H9 (cell line): ENCODE results near the gene AGK. TPM values are rescaled to one million over a fixed set of nuclear protein-coding genes. Genes with fewer than 3 reads are reported as not detected.
"Not testable (repeated sequence)": the region's sequence is repeated elsewhere in the genome, so short reads cannot be mapped to it uniquely, and the experiment has no call there.

Experiments
- DNase-seq: peaks from one replicate; pipeline ENCODE4 v3.0.0-alpha.2; 2017
- H2AFZ ChIP-seq: one replicate; pipeline ENCODE4 v1.6.1; 2013; ENCODE audit warnings: mild to moderate bottlenecking, low read length, control low read depth, moderate library complexity
- H2AK5ac ChIP-seq: 2 replicates; pipeline ENCODE4 v1.6.1; 2013; ENCODE audit warnings: low read length, control low read depth, mixed read lengths; ENCODE audit not compliant: insufficient read length
- H2BK120ac ChIP-seq: one replicate; pipeline ENCODE4 v1.6.1; 2013; ENCODE audit warnings: low read depth, mild to moderate bottlenecking, low read length, control low read depth, inconsistent platforms; ENCODE audit not compliant: poor library complexity, severe bottlenecking
- H2BK12ac ChIP-seq: 2 replicates; pipeline ENCODE4 v1.6.1; 2013; ENCODE audit warnings: low read length, control low read depth, mixed read lengths, low read depth; ENCODE audit not compliant: insufficient read length
- H2BK15ac ChIP-seq: 2 replicates; pipeline ENCODE4 v1.6.1; 2013; ENCODE audit warnings: low read depth, low read length, control low read depth
- H2BK20ac ChIP-seq: one replicate; pipeline ENCODE4 v1.6.1; 2013; ENCODE audit warnings: low read depth, mild to moderate bottlenecking, low read length, control low read depth, inconsistent platforms; ENCODE audit not compliant: poor library complexity, severe bottlenecking
- H2BK5ac ChIP-seq: 2 replicates; pipeline ENCODE4 v1.6.1; 2013; ENCODE audit warnings: low read length, control low read depth, mixed read lengths; ENCODE audit not compliant: insufficient read length
- H3K14ac ChIP-seq: 2 replicates; pipeline ENCODE4 v1.6.1; 2013; ENCODE audit warnings: low read length, control low read depth; ENCODE audit not compliant: insufficient read depth
- H3K18ac ChIP-seq: 2 replicates; pipeline ENCODE4 v1.6.1; 2013; ENCODE audit warnings: low read depth, mild to moderate bottlenecking, mixed read lengths, low read length, control low read depth; ENCODE audit not compliant: insufficient read length
- H3K23ac ChIP-seq: 2 replicates; pipeline ENCODE4 v1.6.1; 2013; ENCODE audit warnings: low read length, control low read depth, mixed read lengths, low read depth; ENCODE audit not compliant: insufficient read length
- H3K23me2 ChIP-seq: 2 replicates; pipeline ENCODE4 v1.6.1; 2013; ENCODE audit warnings: low read depth, mild to moderate bottlenecking, mixed read lengths, low read length, control low read depth; ENCODE audit not compliant: insufficient read length, poor library complexity, severe bottlenecking
- H3K27ac ChIP-seq: 2 replicates; pipeline ENCODE4 v1.5.1; 2013; ENCODE audit warnings: low read length, control low read depth, mixed read lengths, low read depth; ENCODE audit not compliant: insufficient read length
- H3K27me3 ChIP-seq: 2 replicates; pipeline ENCODE4 v1.6.1; 2013; ENCODE audit warnings: low read length, control low read depth, inconsistent platforms; ENCODE audit not compliant: insufficient read depth
- H3K4ac ChIP-seq: 2 replicates; pipeline ENCODE4 v1.6.1; 2013; ENCODE audit warnings: low read depth, mild to moderate bottlenecking, control low read depth, inconsistent platforms, low read length, moderate library complexity
- H3K4me1 ChIP-seq: 2 replicates; pipeline ENCODE4 v1.6.1; 2013; ENCODE audit warnings: low read length, control low read depth, inconsistent platforms; ENCODE audit not compliant: insufficient read depth
- H3K4me2 ChIP-seq: 2 replicates; pipeline ENCODE4 v1.6.1; 2013; ENCODE audit warnings: low read length, control low read depth, mixed read lengths; ENCODE audit not compliant: insufficient read length, insufficient read depth
- H3K56ac ChIP-seq: 2 replicates; pipeline ENCODE4 v1.6.1; 2013; ENCODE audit warnings: low read depth, mild to moderate bottlenecking, mixed read lengths, low read length, control low read depth; ENCODE audit not compliant: insufficient read length
- H3K79me1 ChIP-seq: 2 replicates; pipeline ENCODE4 v1.6.1; 2013; ENCODE audit warnings: low read depth, mild to moderate bottlenecking, moderate library complexity, low read length, control low read depth, inconsistent platforms; ENCODE audit not compliant: insufficient read depth, poor library complexity, severe bottlenecking
- H3K79me2 ChIP-seq: 2 replicates; pipeline ENCODE4 v1.6.1; 2013; ENCODE audit warnings: low read length, control low read depth, inconsistent platforms; ENCODE audit not compliant: insufficient read depth
- H3K9ac ChIP-seq: 2 replicates; pipeline ENCODE4 v1.6.1; 2013; ENCODE audit warnings: low read length, control low read depth, mixed read lengths; ENCODE audit not compliant: insufficient read length; ENCODE audit errors: extremely low read depth
- H3K9me3 ChIP-seq: one replicate; pipeline ENCODE4 v1.6.1; 2013; ENCODE audit warnings: low read depth, low read length, inconsistent platforms; ENCODE audit not compliant: control insufficient read depth
- H3T11ph ChIP-seq: one replicate; pipeline ENCODE4 v1.6.1; 2013; ENCODE audit warnings: mild to moderate bottlenecking, low read length, control low read depth, inconsistent platforms
- H4K20me1 ChIP-seq: one replicate; pipeline ENCODE4 v1.6.1; 2013; ENCODE audit not compliant: control insufficient read depth, insufficient read length, insufficient read depth
- H4K5ac ChIP-seq: 2 replicates; pipeline ENCODE4 v1.6.1; 2013; ENCODE audit warnings: low read depth, mild to moderate bottlenecking, mixed read lengths, low read length, control low read depth; ENCODE audit not compliant: insufficient read length
- H4K8ac ChIP-seq: replicated peaks from 2 replicates; pipeline ENCODE4 v1.6.1; 2013; ENCODE audit warnings: low read length, control low read depth, mixed read lengths, low read depth; ENCODE audit not compliant: insufficient read length
- H4K91ac ChIP-seq: 2 replicates; pipeline ENCODE4 v1.6.1; 2013; ENCODE audit warnings: low read depth, mild to moderate bottlenecking, moderate library complexity, mixed read lengths, low read length, control low read depth; ENCODE audit not compliant: insufficient read length
- H3K27ac Mint-ChIP-seq, 3 experiments: 2 replicates in 2 of 3; 3 replicates in 1 of 3; pipeline ENCODE4 v1.8.0; 2020 to 2021; ENCODE audit warnings: mixed read lengths in 3 of 3, mild to moderate bottlenecking in 1 of 3, moderate library complexity in 1 of 3
- H3K27me3 Mint-ChIP-seq: 2 replicates; pipeline ENCODE4 v1.8.0; 2021; ENCODE audit warnings: low read depth, mild to moderate bottlenecking, moderate library complexity, mixed read lengths
- H3K36me3 Mint-ChIP-seq, 3 experiments: 2 replicates in 2 of 3; 3 replicates in 1 of 3; pipeline ENCODE4 v1.8.0; 2020 to 2021; ENCODE audit warnings: low read depth in 3 of 3, mixed read lengths in 3 of 3; ENCODE audit not compliant: insufficient read depth in 1 of 3
- H3K4me1 Mint-ChIP-seq, 2 experiments: 2 replicates each; pipeline ENCODE4 v1.8.0; 2020; ENCODE audit warnings: mixed read lengths in 2 of 2
- H3K4me3 Mint-ChIP-seq, 2 experiments: 2 replicates in 1 of 2; 3 replicates in 1 of 2; pipeline ENCODE4 v1.8.0; 2020 to 2021; ENCODE audit warnings: mild to moderate bottlenecking in 2 of 2, mixed read lengths in 2 of 2, moderate library complexity in 1 of 2
- H3K9me3 Mint-ChIP-seq, 2 experiments: 2 replicates in 1 of 2; 3 replicates in 1 of 2; pipeline ENCODE4 v1.8.0; 2020; ENCODE audit warnings: mild to moderate bottlenecking in 2 of 2, mixed read lengths in 2 of 2, moderate library complexity in 1 of 2
- WGBS: extraction: QIAGEN DNeasy Blood & Tissue Kit; methylation state at CpG from one replicate; pipeline ENCODE4 v1.1.7; 2013; ENCODE audit warnings: missing lambda C conversion rate, low lambda C conversion rate, mixed read lengths; ENCODE audit not compliant: insufficient read length; ENCODE audit errors: extremely low coverage; 5-methylcytosine and 5-hydroxymethylcytosine counted together
- total RNA-seq: library from RNA; stranded (reverse); gene quantifications from 2 replicates; pipeline ENCODE4 v1.2.1, GENCODE V29; 2021
- TF ChIP-seq, protein P1 (sequence below): fragments of 200-600 bp; sonication (generic); conservative IDR thresholded peaks from 3 replicates; pipeline ENCODE4 v1.8.0; 2021; ENCODE audit warnings: antibody characterized with exemption, mild to moderate bottlenecking

The AGK gene
- total RNA-seq, 1 experiment from 2014 or later: 35.1 TPM

- Histone ChIP-seq H3K9ac (no peak overlapping the region), H4K5ac (no peak overlapping the region), H3K27ac (no peak overlapping the region), H4K91ac (no peak overlapping the region), H3K4me1 (peaks cover 6% of the 10 kb centered on the region; the same call in 1 of the 2 replicates), H3K23me2 (no peaks in the 10 kb centered on the region), H2BK20ac (no peak overlapping the region), H3K56ac (no peak overlapping the region), H4K20me1 (no peaks in the 10 kb centered on the region), H3K18ac (no peak overlapping the region), H3K4ac (no peak overlapping the region), H2AK5ac (no peak overlapping the region), H3T11ph (no peak overlapping the region), H3K23ac (no peak overlapping the region), H3K4me2 (no peak overlapping the region), H2AFZ (no peak overlapping the region), H2BK12ac (no peak overlapping the region), H2BK5ac (no peak overlapping the region), H3K79me1 (no peaks in the 10 kb centered on the region), H2BK15ac (no peak overlapping the region), H3K27me3 (no peaks in the 10 kb centered on the region), H3K79me2 (peaks cover 2% of the 10 kb centered on the region; the same call in 1 of the 2 replicates), H3K14ac (no peak overlapping the region), H4K8ac (no peak overlapping the region), H2BK120ac (no peak overlapping the region), H3K9me3 (no peaks in the 10 kb centered on the region)
- Mint-ChIP-seq H3K9me3 (no peaks in the 10 kb centered on the region), H3K27ac (peak overlapping the region in 1 of 3 experiments; percentile 38; a peak in 1 of 7 replicates), H3K4me3 (no peak overlapping the region), H3K36me3 (peaks cover 4 to 15% (median 14%) of the 10 kb centered on the region in 3 experiments; a peak in 6 of 7 replicates), H3K27me3 (no peaks in the 10 kb centered on the region), H3K4me1 (peaks cover 17 to 28% of the 10 kb centered on the region in 2 experiments)
- no peak for DNase-seq
- WGBS: no CpG with 5 or more reads among the region's 5 CpGs
- TF ChIP-seq, protein P1, sequence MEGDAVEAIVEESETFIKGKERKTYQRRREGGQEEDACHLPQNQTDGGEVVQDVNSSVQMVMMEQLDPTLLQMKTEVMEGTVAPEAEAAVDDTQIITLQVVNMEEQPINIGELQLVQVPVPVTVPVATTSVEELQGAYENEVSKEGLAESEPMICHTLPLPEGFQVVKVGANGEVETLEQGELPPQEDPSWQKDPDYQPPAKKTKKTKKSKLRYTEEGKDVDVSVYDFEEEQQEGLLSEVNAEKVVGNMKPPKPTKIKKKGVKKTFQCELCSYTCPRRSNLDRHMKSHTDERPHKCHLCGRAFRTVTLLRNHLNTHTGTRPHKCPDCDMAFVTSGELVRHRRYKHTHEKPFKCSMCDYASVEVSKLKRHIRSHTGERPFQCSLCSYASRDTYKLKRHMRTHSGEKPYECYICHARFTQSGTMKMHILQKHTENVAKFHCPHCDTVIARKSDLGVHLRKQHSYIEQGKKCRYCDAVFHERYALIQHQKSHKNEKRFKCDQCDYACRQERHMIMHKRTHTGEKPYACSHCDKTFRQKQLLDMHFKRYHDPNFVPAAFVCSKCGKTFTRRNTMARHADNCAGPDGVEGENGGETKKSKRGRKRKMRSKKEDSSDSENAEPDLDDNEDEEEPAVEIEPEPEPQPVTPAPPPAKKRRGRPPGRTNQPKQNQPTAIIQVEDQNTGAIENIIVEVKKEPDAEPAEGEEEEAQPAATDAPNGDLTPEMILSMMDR: no peak
Observed at GRCh38 chr7:141688043-141688442, 136.8 kb downstream of the AGK start.

DNA sequence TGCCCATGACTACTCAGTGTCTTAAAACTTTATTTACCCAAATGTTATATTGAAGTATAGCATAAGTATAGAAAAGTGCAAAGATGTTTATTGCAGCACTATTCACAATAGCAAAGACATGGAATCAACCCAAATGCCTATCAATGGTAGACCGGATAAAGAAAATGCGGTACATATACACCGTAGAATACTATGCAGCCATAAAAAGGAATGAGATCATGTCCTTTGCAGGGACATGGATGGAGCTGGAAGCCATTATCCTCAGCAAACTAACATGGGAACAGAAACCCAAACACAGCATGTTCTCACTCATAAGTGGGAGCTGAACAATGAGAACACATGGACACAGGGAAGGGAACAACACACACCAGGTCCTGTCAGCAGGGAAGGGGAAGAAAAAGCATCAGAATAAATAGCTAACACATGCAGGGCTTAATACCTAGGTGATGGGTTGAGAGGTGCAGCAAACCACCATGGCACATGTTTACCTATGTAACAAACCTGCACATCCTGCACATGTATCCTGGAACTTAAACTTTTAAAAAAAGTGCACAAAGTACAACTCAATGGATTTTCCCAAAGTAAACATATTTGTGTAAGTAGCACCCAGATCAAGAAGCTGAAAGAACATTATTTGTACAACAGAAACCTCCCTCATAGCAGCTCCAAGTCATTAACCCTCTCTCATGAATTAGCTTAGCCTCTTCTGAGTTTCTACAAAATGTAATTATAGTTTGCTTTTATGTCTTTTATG is 138.0 kb downstream of the AGK start:
- H3K27ac ChIP-seq, H3K27ac Mint-ChIP-seq, H2BK20ac ChIP-seq, H3K56ac ChIP-seq, H2BK5ac ChIP-seq, H3K18ac ChIP-seq, H3K4ac ChIP-seq, H3K23me2 ChIP-seq, H3K27me3 ChIP-seq, H2BK120ac ChIP-seq, H2BK15ac ChIP-seq, H3K79me2 ChIP-seq, H3T11ph ChIP-seq, H3K4me2 ChIP-seq, H3K9me3 ChIP-seq, H3K79me1 ChIP-seq, H2AK5ac ChIP-seq, H2BK12ac ChIP-seq, H4K91ac ChIP-seq, H2AFZ ChIP-seq, H4K20me1 ChIP-seq, H3K4me3 Mint-ChIP-seq, H3K27me3 Mint-ChIP-seq, H3K9me3 Mint-ChIP-seq, H3K9ac ChIP-seq, H4K8ac ChIP-seq, DNase-seq, H3K23ac ChIP-seq, H3K4me1 ChIP-seq, H3K14ac ChIP-seq, H4K5ac ChIP-seq: not testable (repeated sequence)
- H3K4me1 Mint-ChIP-seq: peaks cover 17 to 28% of the 10 kb centered on the region in 2 experiments
- WGBS: no CpG with 5 or more reads among the region's 3 CpGs
- peaks cover 4 to 11% (median 11%) of the 10 kb centered on the region in 3 experiments; a peak in 6 of 7 replicates for H3K36me3 Mint-ChIP-seq
